HG03280 (cell line): Measurements from ENCODE around the gene DUS2.
"Not testable (repeated sequence)": the region's sequence is repeated elsewhere in the genome, so short reads cannot be mapped to it uniquely, and the experiment has no call there.

Source experiments
- ATAC-seq: cut with Tn5 transposase; IDR thresholded peaks from one replicate; pipeline ENCODE4 v1.9.1; 2021; ENCODE audit warnings: mild to moderate bottlenecking, moderate library complexity; ENCODE audit not compliant: unreplicated experiment

The DUS2 gene

GRCh38 chr16:68088130-68088972 is 65.3 kb downstream of the DUS2 start:
- ATAC-seq: no peak

GRCh38 chr16:68089067-68089466 is 66.0 kb downstream of the DUS2 start:
- ATAC-seq: no peak

- no peak for ATAC-seq
These were observed 67.0 kb downstream of the DUS2 start for GRCh38 chr16:68090130-68090529.

GRCh38 chr16:68090533-68090932 is 67.4 kb downstream of the DUS2 start:
- ATAC-seq: no peak

- no peak for ATAC-seq
These were observed 68.5 kb downstream of the DUS2 start for GRCh38 chr16:68091380-68092261.

GRCh38 chr16:68092275-68092674 is 69.2 kb downstream of the DUS2 start:
- not testable (repeated sequence) for ATAC-seq

GRCh38 chr16:68093816-68094613 is 70.9 kb downstream of the DUS2 start:
- ATAC-seq: no peak

GRCh38 chr16:68094614-68094934 is 71.5 kb downstream of the DUS2 start:
- no peak for ATAC-seq

- ATAC-seq: no peak
These were observed 73.4 kb downstream of the DUS2 start for GRCh38 chr16:68096491-68096890.

GRCh38 chr16:68097088-68097487 is 74.0 kb downstream of the DUS2 start:
- ATAC-seq: no peak

- no peak for ATAC-seq
These were observed 74.8 kb downstream of the DUS2 start for GRCh38 chr16:68097895-68098294.

GRCh38 chr16:68100488-68100887 is 77.4 kb downstream of the DUS2 start:
- ATAC-seq: no peak

- no peak for ATAC-seq
These were observed 82.5 kb downstream of the DUS2 start for GRCh38 chr16:68105611-68106010.

GRCh38 chr16:68107230-68107928 is 84.3 kb downstream of the DUS2 start:
- ATAC-seq: not testable (repeated sequence)

GRCh38 chr16:68109156-68109555 is 86.1 kb downstream of the DUS2 start:
- ATAC-seq: not testable (repeated sequence)

GRCh38 chr16:68110611-68111010 is 87.5 kb downstream of the DUS2 start:
- not testable (repeated sequence) for ATAC-seq

- ATAC-seq: no peak
These were observed 88.3 kb downstream of the DUS2 start for GRCh38 chr16:68111379-68111778.

- ATAC-seq: no peak
These were observed 90.1 kb downstream of the DUS2 start for GRCh38 chr16:68113059-68113761.

GRCh38 chr16:68113765-68114240 is 90.7 kb downstream of the DUS2 start:
- ATAC-seq: no peak

GRCh38 chr16:68114939-68115338 is 91.9 kb downstream of the DUS2 start:
- not testable (repeated sequence) for ATAC-seq
